Jurkat, Clone E6-1 (cell line): ENCODE data around the gene NPM3.

Experiments
- DNase-seq: peaks from one replicate; pipeline ENCODE4 v3.0.0-alpha.2; 2011; ENCODE audit warnings: low read depth, low spot score
- H3K4me3 ChIP-seq: 2 replicates; pipeline ENCODE4 v1.5.1; 2011; ENCODE audit warnings: mild to moderate bottlenecking, low read length, control low read depth, moderate library complexity

Gene NPM3

GRCh38 chr10:101777619-101778145, 5.6 kb downstream of the NPM3 start:
- DNase-seq: no peak
- H3K4me3 ChIP-seq: no peak overlapping the region

- DNase-seq: no peak
- no peak overlapping the region for H3K4me3 ChIP-seq
Observed at GRCh38 chr10:101776161-101776817, 7.0 kb downstream of the NPM3 start.

- no peak within 1 kb of the TSS for H3K4me3 ChIP-seq
- DNase-seq: no peak
Observed at GRCh38 chr10:101775273-101776160, 7.7 kb downstream of the NPM3 start, which contains the start of gene FGF8. Gene FGF8 (minus strand): TSS chr10:101776114. CDS start chr10:101775900, 214 bp downstream.

- DNase-seq: no peak
- no peak overlapping the region for H3K4me3 ChIP-seq
Observed at GRCh38 chr10:101774589-101775272, 8.5 kb downstream of the NPM3 start.

- no peak for DNase-seq
- no peak overlapping the region for H3K4me3 ChIP-seq
Observed at GRCh38 chr10:101773923-101774588, 9.2 kb downstream of the NPM3 start.

- DNase-seq: no peak
Observed at GRCh38 chr10:101772895-101773761, 10.1 kb downstream of the NPM3 start.

DNA sequence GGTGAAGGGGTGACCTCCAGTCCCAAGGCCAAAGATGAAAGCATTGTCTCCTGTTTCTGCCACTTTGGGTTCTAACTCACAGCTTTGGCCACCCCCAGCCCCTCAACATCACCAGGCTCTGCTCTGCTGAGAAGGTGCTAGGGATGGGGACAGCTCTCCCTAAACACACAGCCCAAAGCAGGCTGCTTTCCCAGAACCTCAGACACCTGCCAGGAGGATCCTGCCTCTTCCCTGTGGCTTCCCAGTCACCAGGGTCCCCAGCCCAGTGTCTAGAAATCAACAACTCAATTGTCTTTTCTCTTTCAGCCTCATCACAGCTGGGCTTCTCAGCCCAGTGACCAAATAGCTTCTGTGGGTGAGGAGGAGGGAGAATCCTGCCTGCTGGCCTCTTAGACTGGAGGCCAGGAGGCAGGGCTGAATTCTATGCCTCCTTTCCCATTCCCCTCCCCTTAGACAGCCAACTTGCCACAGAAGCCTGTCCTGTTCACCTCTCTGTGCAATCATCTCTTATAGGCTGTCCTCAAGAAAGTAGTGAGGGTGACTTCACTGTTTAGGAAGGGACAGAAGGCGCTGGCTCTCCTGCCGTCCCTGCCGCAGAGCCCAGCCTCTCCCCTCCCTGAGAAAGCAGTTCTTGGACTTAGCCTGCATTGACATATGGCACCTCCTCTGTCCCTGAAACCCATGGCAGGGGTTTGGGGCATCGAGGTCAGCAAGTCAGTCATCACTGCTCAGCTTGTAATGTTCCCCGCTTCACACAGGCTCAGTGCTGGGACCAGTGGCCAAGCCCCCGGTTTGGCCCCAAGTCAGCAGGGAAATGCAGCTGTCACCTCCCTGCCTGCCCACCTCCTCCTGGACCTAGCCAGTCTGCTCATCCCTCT, 11.0 kb downstream of the NPM3 start:
- DNase-seq: no peak

More at GRCh38 chr10:101772895-101773761, 10.1 kb downstream of the NPM3 start:
- no peak overlapping the region for H3K4me3 ChIP-seq

DNA sequence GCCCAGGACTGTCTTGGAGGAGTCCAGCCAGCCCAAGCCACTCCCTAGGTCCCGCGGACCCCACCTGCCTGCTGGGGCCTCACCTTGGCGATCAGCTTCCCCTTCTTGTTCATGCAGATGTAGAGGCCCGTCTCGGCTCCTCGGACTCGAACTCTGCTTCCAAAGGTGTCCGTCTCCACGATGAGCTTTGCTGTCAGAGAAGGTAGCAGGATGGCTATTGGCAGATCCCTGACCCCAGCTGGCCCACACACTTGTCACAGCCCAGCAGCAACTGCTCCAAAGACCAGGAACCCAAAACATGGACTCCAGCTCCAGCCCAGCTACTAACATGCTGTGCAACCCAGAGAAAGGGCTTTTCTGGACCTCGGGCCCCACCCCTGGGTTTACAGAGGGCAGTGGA, 11.9 kb downstream of the NPM3 start:
- DNase-seq: no peak

More for the DNA sequence above, 11.0 kb downstream of the NPM3 start:
- H3K4me3 ChIP-seq: no peak overlapping the region

GRCh38 chr10:101770331-101771215, 12.7 kb downstream of the NPM3 start:
- H3K4me3 ChIP-seq: no peak overlapping the region
- no peak for DNase-seq

More for the DNA sequence above, 11.9 kb downstream of the NPM3 start:
- no peak overlapping the region for H3K4me3 ChIP-seq

GRCh38 chr10:101769541-101770180, 13.6 kb downstream of the NPM3 start:
- no peak overlapping the region for H3K4me3 ChIP-seq
- DNase-seq: no peak

DNA sequence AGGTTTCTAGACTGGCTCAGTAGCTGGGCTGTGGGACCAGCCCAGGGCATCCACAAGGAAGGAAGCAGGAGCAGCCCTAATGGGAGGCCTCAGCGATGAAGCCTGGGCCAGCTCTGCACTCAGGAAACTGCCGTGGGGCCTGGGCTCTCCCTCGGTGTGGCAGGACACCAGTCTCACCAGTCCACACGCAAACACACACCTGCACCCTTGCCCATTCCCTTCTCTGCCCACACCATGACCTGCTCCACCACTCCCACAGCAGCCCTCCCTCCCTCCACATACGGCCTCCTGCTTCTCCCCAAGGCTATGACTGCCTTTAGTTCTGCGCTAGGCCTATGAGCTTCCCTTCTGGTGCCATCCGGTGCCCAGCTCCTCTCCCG, 14.5 kb downstream of the NPM3 start:
- no peak overlapping the region for H3K4me3 ChIP-seq
- no peak for DNase-seq

DNA sequence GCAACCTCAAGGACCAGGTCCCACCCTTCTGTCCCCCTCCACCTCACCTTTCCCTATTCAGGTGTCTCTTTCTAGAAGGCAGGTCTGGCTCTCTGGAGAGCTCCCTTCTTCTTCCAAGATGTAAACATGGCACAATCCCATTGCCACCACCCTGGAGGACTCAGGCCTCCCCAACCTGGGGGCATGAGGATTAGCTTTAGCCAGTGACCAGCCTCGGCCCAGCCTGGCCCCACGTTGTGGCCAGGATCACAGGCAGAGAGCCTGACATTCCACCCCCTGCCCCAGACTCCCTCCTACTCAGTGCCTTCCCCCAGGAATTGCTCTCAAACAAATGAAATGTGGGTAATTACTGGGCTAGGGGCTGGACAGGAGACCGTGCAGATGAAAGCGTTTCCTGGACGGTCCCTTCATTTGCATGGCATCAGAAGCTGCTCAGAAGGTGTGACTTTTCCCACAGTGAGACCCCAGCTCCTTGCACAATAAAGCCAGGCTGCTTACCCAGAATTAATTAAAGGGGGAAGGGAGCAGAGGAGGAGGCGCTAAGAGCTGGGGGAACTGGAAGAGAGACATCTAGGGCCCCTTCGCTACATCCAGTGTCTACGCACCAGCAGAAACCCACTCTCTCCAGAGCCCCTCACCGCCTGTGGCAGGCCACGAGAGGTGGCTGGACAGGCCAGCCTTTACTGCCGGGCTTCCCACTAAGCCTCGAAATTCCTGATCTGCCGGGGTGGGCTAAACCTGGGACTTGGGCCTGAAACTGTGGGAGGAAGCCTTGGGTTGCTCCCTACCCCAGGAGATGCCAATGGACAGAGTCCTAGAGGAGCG, 15.1 kb downstream of the NPM3 start:
- DNase-seq: no peak
- no peak overlapping the region for H3K4me3 ChIP-seq

GRCh38 chr10:101767600-101767945, 15.7 kb downstream of the NPM3 start:
- DNase-seq: no peak
- H3K4me3 ChIP-seq: no peak overlapping the region

DNA sequence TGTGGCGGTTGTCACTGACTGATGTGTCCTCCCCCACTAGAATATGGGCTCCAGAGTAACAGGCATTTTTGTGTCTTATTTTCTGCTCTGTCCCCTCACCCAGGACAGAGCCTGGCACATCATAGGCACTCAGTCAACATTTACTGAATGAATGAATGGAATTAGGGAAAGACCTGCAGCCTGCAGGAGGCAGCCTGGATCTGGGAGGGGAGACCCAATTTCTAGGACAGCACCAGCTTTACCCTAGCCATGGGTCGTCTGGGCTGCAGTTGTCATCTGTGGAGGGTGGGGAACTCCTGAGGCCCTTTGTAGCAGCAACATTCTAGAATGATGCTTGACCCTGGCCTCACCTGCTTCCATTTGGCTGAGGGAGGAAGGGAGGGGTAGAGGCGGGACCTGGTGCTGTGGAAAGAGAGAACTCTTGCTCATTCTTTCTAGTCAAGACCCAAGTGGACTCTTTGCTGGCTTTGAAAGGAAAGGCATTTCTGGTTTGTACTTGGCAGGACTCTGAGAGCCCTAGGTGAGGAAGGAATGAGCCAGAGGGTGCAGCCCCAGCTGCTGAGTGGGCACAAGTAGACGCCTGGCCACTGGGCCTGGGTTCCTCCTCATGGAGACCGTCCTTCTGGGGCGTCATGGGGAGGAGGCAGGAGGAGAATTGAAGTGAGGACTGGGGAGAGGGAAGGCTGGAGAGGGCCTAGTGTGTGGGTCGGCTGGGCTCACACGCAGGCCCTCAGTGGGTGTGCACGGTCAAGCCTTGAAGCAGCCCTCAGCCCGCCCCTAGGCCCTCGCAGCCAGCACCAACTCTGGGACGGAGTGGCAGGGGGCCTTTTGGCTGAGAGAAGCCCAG, 16.3 kb downstream of the NPM3 start:
- no peak overlapping the region for H3K4me3 ChIP-seq
- no peak for DNase-seq
